ENCODE results near the gene SCO1.
"Not testable (repeated sequence)": the region's sequence is repeated elsewhere in the genome, so short reads cannot be mapped to it uniquely, and the experiment has no call there.

The SCO1 gene

DNA sequence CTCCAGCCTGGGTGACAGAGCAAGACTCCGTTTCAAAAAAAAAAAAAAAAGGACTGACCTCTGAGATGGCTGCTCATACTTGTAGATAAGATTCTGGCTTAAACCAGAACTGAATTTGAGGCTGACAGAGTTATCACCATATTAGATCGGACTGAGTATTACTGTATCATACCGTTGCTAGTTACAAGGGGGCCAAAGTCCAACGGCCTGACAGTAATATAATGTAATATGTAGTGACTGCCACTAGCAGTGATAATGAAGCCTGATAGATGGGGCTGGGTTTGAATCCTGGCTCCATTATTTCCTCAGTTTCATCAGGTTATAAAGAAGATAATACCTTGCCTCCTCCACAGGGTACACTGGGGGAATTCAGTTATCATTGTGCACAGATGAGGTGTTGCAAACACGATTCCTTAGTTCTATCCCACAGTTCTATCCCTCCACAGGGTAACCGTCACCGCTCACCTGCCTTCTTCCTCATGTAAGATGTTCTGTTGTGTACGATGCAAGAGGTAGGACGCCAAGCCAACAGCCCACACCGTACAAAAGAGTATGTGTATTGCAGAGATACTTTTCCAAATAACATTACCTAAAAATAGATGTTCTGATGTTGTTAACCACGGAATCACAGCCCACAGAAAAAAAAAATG lies 27.3 kb upstream of the SCO1 start:
- DNase-seq = no peak

DNA sequence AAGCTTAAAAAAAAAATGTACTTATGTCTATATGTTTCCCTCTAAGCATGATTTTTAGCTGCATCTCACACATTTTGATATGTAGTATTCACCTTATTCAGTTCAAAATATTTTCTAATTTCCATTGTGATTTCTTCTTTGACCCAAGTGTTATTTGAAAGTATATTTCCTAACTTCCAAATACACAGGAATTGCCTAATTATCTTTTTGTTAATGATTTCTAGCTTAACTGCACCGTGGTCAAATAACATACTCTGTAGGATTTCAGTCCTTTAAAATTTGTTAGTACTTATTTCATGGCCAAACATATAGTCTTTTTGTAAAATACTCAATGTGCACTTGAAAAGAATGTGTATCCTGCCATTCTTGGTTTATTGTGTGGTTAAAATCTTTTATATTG lies 21.2 kb upstream of the SCO1 start:
- no peak for DNase-seq

DNA sequence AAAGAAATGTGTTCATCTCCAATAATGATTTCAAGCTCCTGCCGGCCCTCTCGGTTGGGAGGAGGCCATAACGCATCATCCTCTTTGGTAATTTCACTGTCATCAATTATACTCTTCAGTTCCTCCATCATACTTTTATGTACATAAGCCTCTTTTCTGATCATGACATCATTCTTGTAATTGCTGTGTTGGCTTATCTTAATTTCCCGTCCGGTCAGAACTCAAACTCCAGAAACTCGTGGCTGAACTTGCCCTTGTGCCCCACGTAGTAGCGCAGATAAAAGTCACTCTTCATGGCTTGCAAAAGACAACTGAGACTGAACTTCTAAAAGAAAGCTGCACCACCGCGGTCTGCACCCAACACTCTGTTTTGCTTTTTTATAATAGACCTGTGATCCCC lies 18.9 kb upstream of the SCO1 start:
- no peak for DNase-seq

DNA sequence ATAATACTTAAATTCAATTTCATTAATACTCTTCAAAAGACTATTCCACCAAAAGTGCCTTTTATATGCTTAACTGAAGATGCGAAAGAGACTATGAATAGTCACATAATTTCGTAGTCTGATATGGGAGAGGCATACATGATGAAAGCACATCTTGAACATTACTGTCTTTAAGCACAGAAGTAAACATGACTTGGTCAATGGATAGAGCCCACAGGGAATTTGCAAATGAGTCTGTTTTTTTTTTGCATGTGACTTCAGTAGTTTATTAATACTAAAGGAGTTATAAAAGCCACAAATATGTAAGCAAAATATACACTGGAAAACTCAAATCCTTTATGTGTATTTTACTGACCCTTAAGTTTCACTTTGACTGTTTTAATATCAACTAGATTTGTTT lies 16.0 kb upstream of the SCO1 start:
- no peak for DNase-seq

DNA sequence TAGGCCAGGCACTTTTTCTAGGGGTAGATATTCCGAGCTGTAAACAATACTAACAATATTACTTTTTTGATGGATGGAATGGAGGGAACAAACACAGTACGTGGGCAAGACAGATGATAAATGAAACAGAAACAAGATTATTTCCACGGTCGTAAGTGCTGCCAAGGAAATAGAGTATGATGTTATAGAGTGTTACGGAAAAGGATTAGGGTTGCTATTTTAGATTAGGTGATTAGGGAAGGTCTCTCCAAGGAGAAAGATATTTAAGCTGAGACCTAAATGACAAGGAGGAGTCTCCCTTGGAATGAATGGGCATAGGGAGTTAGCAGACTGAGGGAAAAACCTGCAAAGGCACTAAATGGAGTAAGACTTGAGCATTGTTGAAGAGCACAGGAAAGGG lies 8.4 kb upstream of the SCO1 start:
- DNase-seq = no peak

DNA sequence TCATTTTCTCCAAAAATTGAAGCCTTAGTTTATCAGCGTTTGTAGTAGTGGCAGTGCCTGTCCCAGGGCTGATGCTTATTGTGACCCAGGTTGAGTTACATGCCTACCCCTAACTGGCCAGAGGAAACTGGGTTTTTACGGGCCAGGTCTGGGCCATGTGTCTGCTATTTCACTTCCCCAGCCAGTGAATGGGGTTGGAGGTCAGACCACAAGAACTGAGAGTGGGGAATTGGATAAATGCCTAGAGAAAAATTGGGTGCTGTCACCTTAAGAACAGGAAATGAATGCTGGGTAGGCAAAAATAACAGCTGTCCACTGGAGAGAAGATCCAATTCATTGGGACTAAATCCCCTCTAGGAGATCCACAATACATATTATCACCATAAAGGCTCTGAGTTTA lies 5.2 kb upstream of the SCO1 start:
- DNase-seq = no peak

DNA sequence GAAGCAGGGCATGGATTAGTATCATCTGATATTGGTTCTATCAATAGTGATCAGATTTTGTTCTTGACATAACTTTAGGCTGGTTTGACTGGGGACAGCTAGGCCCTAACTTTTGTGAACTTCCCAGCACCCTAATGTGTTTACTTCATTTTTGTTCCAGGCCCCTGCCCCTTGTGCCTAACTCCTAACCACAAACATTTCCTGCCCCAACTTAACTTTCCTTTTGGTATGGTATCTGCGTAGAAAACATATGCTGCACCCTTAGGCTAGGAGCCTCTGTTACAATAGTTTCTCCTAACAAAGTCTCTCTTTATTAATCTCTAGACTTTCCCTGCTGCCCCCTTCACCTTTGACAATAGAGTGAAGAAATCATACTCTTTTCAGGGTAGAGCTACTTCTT lies 2.5 kb upstream of the SCO1 start:
- DNase-seq = no peak

DNA sequence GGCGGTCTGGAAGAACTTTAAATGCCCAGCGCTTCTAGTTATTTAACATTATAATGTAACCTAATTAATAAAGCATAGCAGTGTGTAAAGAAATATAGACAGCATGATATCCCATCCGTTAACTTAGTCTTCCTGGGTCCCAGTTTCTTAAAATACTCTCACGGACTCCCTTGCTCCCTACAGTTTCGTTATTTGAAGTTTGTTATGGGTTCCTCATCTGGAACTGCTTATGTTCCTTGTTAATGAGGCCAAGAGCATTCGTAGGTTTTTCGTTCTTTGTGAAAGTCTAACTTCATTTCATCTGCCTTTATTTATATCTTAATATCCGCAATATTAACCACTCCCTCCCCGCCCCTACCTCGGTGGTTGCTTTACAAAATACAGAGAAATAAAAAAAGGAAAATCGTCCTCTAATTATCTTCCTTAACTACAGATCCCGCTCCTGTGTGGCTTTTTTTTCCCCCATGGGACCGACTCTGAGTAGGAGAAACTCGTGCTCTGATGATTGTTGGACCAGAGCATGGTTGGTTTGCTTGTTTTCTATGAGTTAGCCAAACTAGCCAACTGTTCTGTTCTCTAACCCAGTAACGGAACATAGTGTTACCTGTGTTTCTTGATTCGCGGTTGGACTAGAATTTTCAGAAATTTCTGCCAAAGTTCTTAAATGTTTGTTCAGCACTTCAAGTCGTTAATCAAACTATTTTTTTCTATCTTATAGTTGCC lies 924 bp upstream of the SCO1 start:
- no peak for DNase-seq

DNA sequence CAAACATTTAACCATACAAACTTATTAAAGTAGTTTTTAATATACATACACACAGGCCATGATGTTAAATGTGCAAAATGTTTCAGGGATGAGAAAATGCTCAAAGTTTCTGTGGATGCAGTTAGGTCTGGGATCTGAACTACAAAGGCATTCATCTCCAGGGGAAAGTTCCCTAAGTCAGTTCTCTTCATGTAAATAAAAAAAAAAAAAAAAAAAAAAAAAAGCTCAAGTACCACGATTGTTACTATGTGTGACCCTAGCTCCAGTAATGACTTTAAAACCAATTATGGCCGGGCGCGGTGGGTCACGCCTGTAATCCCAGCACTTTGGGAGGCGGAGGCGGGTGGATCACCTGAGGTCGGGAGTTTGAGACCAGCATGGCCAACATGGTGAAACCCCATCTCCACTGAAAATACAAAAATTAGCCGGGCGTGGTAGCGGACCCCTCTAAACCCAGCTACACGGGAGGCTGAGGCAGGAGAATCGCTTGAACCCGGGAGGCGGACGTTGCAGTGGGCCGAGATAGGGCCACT lies 1.4 kb downstream of the SCO1 start:
- not testable (repeated sequence) for DNase-seq

DNA sequence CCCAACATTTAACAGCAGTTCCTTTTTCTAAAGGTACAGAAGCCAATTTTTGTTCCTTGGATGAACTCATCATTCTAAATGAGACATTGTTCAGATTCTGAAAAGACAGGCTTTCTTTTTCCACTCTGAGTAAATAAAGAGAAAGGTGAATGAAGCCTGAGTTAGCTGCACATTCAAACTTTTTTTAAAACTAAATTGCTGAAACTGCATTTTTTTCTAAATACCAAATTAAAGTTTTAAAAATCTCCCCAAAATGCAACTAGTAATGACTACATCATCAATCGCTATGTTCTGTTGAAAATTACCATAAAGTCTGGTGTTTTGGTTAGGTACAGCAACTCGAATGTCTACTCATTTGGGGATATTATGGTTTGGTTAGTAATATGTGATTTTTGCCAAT lies 9.8 kb downstream of the SCO1 start:
- no peak for DNase-seq

DNA sequence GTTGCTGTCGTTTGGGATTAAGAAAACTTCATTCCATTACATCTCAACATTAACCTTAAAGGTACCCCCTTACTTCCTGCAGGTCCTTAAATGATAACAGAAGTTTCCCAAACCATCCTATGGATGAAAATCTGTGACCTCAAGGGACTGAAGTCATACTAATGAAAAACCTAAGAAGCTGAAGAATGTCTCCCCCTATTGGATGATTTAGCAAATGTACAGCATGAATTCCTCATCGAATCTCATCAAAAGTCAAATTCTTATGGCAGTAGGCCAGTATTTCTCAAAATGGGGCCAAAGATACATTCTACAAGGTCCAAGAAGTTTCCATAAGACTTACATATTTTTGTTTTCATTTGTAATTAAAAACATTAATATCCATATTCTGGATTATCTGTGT lies 13.5 kb downstream of the SCO1 start:
- no peak for DNase-seq

DNA sequence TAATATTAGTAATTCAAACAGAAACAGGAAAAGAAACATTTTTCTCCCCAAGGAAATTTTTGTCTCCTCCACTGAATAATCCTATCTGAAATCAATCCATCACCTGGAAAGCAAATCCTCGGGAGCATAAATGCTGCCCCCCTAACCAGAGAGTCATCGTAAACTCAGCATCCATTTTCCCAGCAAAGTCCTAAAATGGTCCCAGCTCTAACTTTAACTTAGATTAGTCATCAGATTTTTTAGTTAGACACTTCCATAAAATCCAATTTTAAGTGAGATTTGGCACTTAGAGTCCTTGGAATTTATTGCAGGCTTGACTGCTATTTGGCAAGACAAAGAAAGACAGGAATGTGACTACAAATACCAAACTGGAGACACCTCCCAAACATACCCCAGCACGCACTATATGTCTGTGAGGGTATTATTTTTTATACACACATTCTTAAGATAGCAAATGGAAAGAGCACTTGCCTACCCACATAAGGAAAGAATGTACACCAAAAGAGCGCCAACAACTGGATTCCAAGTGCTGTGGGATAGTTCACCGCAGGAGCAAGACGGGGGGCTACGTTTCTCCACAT lies 15.4 kb downstream of the SCO1 start:
- DNase-seq = no peak

DNA sequence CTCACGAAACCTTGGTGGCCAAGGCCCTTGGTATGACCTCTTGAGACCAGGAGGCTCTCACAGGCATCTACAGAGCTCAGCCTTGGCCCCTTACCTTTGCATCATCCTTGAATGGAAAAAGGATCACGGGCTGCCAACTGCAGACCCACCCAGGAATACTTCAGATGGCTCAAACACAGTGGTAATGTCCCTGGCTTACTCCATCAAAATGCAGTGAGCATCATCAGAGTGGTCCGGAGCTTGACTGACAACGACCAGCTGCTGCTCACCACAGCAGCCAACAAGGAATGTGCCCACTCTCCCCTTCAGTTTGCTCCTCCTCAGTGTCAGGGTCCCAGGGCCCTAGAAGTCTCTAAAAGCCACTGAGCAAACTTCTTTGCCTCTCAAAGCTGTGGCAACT lies 22.6 kb downstream of the SCO1 start:
- DNase-seq = no peak

DNA sequence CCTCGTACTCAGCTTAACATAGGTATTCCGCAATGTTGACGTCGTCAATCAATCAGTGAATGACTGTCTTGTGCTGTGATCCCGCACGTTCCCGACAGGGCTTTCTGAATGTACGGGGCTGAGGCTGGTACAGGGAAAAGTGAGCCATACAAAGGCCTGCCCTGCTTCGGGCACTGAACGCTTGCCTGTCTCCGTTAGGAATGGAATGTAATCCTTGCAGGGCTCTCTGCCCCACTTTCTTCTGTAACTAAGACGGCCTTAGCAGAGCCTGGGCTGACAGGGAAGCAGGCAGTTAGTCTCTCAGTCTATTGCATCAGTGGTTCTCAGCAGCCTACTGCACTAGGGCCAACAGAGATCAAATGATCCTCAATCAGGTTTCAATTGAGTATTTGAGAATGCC lies 24.0 kb downstream of the SCO1 start:
- no peak for DNase-seq

DNA sequence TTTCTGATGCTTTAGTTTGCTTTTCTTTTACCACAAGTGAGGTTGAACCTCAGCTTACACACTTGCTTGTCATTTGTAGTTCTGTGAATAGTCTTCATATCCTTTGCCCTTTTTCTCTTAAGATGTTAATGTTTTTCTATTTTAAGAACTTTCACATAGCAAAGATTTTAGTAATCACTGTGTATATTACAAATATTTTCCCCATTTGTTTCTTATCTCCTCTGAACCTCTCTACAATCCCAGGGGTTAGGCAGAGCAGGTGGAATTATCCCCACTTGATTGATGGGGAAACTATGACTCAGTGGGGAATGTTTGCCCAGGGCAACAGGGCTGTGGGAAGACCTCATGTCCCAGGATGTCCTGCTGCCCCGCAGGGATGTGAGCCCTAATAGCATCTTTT lies 28.6 kb downstream of the SCO1 start:
- DNase-seq = no peak

DNA sequence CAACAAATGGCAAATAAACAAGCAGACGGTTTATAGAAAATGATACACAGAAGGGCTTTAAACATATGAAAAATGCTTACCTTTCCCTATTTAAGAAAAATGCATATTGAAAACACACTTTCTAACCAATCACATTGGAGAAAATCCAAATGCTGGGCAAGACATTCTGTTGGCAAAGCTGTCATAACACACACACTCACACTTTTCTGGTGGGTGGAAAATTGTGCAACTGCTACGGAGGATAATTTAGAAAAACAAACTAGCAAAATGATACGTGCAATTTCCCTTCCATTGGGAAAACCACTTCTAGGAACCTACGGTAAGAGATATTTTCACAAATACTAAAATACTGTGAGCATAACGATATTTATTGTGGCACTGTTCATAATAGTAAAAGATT lies 30.4 kb downstream of the SCO1 start:
- DNase-seq = no peak

DNA sequence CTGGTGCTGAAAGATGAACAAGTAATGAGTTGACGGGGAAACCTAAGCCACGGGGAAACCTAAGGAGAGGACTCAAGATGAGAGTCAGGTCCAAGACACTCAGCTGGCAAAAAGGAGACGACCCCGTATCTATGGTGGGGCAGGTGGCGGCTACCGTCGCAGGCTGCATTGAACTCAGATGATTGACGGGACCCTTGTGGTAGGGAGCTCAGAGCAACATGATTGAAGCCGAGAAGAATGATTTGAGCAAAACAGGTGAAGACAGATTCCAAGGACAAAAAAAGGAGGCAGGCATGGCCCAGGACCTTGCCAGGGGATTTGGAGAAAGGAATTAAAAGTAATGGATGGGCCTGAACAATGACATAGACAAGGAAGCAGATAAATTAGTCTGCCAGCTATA lies 32.8 kb downstream of the SCO1 start:
- no peak for DNase-seq

DNA sequence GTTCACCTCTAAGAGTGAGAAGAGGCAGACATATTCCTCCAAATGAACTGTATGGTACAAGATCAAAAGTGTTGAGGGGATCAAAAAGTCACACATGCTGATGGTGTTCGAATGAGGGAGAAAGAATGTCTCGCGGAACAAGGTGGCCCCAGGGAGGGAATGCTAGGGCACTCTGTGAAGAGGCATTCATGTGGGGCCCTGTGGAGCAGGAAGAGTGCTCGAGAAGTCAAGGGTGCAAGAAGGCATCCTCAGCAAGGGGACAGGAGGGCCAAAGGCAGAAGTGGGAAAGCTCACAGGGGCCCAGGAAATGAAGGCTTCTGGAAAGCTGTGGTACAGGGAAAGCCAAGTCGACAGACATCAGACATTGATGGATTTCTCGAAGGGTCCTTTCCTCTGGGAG lies 34.1 kb downstream of the SCO1 start:
- no peak for DNase-seq

DNA sequence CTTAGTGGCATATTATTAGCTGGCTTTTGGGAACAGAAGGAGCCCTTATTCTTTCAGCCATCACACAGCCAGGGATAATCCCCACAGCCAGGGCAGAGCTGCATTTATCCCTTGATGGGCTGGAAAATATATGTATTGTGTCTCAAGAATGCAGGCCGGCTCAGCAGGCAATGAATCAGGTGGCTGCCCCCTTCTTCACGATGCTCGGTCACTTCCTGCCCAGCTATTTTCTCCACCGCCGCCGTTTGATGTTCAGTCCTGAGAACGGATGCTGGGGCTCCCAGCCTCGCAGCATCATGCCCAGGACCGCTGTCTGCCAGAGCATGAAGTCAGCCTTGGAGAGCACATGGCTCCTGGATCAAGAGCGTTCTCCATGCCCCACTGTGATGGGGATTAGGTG lies 35.9 kb downstream of the SCO1 start:
- no peak for DNase-seq

DNA sequence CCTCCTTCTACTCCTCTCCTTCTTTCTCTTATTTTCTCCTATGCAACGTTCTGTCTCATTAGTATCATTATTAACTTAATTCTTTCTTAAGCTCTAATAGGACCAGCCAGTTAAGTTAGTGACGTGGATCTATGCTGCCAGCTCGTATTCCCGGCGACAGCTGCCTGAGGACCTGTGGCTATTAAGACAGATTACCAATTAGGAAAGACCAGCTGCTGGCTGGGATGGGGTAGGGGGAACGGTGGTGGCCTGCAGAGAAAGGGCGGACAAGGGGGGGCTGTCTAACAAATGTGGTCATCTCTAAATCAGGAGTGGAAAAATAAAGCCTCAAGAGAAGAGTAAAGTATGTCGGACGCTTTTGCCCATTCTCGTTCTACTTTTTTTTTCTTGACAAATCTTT lies 39.5 kb downstream of the SCO1 start:
- DNase-seq = no peak

DNA sequence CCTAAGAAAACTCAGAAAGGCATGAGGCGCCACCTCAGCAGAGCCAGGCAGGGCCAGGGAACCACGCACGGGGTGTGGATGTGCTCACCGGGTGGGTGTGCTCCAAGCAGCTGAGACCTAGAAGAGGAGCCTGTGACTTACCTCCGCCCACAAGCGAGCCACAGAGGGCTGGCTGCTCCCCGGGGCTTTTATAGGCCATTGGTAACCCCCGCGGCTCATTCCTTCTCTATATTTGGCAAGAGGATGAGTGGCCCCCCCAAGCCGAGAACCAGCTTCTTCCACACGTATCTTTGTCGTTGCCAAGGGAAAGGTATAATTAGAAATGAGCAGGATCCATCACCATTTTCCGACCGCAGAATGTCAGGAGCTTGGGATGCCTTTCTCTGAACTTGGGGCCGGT lies 40.2 kb downstream of the SCO1 start, which contains the start of gene MYH3:
MYH3 (minus strand) TSS at position 162 of the 400 bp plus-strand sequence. CDS start 2,245 bp downstream, outside the sequence.
- DNase-seq = no peak

DNA sequence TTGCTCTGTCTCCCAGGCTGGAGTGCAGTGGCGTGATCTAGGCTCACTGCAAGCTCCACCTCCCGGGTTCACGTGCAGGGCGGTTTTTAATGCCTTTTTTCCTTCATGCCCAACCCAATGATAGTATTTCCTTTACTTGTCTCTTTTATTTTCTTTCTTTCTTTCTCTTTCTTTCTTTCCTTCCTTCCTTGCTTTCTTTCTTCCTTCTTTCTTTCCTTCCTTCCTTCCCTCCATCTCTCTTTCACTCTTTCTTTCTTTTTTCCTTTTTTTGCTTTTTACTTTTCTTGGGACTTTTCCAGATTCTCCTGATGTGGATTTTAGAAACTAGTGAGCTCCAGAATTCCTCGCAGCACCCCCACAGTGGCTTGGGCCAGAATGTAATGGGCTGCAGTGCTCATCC lies 43.3 kb downstream of the SCO1 start:
- DNase-seq = no peak

DNA sequence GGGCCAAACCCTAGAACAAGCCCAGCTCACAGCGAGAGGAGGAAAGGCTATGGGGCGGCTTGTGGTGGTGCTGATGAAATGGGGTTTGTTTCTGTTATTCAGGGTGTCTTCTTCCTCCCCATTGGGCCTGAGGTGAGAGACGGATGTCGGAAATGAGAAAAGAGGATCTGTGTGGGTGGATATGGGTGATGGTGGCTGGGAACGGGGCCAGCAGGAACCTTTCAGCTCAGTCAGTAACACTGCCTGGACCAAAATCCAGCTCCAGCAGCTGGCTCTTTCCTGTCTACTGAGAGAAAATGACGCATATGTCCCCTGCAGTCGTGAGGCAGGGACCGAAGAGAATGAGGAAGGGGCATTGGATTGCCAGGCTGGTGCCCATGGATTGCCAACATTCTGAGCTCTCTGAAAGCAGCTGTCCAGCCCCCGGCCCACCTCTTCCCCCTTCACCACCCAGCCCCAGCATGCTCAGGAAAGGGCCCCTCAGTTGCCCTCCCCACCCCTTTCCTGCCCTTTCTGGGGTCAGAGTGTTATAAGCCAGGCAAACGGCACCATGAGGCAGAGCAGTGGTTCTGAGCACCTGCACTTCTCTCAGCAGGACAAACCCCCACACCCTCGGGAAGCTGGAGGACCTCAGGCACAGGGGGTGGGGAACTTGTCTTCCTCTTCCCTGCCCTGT lies 44.2 kb downstream of the SCO1 start:
- DNase-seq = no peak

DNA sequence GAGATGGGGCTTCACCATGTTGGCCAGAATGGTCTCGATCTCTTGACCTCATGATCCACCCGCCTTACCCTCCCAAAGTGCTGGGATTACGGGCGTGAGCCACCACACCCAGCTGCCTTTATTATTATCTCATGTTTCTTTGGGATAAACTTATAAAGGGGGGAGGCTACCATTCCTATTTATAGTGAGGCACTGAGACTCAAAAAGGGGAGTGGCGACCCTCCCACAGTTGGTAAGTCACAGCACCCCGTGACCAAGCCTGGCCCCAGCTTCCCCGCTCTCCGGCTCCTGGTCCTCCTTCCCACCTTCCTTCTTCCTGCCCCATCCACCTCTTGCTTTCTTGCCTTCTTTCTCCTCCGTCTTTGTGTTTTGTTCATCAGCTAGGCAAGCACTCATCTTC lies 45.4 kb downstream of the SCO1 start:
- no peak for DNase-seq
